GM18868 (cell line): ENCODE results near the gene FREY1.

ENCODE experiments used
- ATAC-seq: cut with Tn5 transposase; IDR thresholded peaks from one replicate; pipeline ENCODE4 v1.9.1; 2021; ENCODE audit warnings: mild to moderate bottlenecking, moderate library complexity; ENCODE audit not compliant: unreplicated experiment

FREY1 gene

DNA sequence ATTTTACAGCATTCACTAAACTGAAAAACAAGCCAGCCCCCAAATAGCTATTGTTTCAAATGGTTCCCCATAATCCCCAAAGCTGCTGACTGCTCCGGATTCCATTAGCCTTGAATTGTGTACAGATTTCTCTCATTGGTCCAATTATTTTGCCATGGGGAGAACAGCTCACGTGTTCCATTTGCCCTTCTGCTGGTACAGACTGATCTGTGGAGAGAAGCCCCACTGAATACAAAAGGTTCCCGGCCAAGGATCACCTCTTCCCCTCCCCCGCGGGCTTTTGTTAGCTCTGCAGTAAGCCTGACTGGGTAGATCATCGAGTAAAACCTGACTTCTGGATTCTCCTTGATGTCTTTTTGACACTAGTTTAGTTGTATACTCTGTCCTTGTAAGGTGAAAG, 30.7 kb downstream of the FREY1 start:
- ATAC-seq = no peak

DNA sequence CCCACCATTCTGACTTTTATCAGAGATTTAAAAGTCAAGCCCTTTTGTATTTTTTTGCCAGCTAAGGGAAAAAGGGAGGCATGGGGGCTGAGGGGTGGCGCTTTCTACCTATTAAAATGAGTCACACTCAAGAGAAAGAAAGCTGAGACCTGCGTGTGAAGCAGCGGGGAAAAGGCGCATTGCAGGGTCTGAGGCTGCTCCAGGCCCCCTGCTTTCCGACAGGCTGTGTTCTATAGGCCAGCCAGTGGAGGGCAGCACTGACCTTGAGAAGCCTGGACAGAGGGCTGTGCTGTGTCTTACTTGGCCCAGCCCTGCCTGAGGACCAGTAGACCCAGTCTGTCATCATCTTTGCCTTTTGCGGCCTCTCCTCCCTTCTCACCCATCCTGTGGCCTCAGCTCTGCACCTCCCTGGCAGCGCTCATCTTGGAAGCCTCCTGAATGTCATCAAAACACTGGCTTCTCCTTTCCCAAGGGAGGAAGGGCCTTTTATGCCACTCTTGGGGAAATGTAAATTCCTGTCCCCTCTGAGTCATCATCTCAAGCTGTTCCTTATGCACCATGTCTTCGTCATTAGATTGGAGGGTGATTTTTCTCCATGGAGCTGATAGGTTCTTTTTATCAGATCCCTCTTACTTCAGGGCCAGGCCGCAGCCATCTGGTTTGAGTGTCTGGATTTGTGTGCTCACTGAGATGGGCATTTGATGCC, 34.3 kb downstream of the FREY1 start:
- peak; percentile 42 for ATAC-seq

DNA sequence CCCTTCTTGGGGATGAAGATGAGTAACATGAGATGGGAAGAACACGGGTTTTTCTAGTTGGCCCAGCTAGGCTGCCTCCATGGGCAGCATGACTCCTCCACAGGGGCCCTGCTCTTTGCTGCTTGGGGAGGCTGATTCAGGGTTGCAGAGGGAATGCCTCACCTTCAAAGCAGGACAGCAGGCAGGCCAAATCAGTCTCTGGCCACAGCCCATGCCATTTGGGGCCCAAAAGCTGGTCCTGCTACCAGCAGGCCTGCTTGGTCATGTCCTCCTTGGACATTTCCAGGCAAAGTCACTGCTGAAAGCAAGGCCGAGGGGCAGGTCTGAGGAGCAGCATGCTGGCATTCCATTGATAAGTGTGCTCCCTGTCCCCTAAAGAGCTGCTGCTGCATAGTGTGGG, 35.4 kb downstream of the FREY1 start:
- no peak for ATAC-seq

DNA sequence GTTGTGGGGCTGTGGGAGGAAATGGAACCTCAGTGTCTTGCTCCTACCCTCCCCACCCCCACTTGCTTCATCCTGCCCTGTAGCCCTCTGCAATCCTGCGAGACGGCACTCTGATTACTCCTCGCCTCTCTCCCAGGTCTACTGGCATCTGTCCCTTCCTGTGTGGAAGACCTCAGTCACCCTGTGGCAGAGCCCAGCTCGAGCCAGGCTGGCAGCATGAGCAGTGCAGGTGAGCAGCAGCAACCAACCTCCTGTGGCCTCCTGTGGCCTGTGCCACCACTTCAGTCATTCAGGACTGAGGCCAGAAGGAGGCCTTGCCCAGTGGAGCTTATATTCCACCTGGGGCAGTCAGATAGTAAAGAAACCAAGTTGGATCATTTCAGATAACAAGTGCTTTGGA, 36.4 kb downstream of the FREY1 start:
- no peak for ATAC-seq

DNA sequence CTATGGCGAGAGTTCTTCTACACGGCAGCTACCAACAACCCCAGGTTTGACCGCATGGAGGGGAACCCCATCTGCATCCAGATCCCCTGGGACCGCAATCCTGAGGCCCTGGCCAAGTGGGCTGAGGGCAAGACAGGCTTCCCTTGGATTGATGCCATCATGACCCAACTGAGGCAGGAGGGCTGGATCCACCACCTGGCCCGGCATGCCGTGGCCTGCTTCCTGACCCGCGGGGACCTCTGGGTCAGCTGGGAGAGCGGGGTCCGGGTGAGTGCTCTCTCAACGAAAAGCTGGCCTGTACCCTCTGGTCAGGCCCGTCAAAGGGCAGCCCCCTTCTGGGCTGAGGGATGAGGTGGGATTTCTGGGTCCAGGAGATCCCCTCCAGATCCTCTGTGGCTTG, 37.5 kb downstream of the FREY1 start:
- no peak for ATAC-seq

DNA sequence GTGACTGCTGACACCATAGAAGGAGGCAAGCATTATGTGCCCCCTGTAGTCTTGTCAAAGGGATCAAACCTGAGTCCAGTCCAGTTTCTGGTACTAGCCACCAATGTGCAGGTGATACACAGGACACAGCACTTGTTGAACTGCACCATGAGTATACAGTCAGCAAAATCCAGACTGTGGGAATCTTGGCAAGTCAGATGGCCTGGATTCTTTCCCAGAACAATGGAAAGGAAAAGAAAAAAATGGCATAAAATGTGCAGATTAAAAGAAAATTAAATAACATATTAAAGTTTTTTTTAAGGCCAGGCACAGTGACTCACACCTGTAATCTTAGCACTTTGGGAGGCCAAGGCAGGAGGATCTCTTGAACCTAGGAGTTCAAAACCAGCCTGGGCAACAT, 43.0 kb downstream of the FREY1 start:
- ATAC-seq = no peak

DNA sequence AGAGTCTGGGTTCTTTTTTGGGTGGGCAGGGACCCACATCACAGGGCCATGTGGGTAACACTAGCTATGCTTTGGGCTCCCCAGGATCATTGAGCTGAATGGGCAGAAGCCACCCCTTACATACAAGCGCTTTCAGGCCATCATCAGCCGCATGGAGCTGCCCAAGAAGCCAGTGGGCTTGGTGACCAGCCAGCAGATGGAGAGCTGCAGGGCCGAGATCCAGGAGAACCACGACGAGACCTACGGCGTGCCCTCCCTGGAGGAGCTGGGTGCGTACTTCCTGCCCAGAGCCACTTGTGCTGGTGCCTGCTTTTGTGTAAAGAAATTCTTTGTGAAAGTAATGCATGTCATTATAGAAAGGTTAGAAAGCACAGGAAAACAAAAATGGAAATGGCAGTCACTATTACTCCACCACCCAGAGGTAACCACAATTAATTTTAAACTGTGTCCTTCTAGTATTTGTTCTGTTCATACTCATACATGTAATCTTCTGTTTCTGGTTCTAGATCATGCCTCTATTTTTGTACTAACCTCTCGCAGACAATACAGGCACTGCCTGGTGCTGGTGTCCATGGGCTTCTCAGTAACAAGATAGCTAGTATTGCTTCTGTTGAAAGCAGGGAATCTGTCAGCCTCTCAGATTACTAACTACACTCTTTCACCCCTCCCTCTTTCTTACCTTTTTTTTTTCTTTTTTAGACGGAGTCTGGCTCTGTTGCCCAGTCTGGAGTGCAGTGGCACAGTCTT, 46.1 kb downstream of the FREY1 start:
- no peak for ATAC-seq

DNA sequence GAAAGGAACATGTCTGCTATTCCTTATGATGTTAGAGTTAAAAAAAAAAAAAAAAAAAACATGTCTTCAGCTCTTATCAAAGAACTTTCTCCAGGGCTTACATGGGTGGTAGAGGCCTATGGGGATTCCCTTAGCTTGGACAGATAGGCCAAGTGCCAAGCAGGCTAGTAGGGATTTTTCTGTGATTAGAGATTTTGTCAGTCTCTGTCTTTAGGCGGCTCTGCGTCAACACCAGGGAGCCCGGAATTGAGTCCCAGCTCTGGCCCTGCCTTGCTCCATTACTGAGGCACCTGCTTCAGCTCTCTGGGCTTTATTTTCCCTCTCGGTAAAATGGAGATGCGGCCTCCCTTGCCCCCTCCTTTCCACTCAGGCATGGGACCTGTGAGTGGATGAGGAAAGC, 46.7 kb downstream of the FREY1 start:
- ATAC-seq = no peak

DNA sequence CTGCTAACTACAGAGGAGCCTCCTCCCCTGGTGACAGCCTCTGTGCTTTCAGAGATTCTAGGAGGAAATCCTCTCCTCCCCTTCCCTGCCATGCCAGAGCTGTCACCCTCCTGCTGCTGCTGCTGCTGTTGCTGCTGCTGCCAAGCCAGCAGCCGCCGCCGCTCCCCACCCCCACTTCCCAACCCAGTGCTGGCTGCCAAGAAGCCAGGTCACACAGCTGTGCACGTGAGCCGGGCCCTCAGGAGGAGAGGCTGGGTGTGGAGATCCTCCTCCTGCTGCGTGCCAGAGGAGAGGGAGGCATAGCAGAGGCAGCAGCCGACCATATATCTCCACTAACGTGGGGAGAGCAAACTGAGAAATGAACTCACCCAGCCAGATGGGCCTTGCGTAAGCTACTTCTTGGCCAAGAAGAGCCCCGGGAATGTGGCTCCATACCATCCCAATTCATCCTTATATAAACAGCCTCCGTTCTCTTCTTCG, 47.4 kb downstream of the FREY1 start:
- no peak for ATAC-seq

DNA sequence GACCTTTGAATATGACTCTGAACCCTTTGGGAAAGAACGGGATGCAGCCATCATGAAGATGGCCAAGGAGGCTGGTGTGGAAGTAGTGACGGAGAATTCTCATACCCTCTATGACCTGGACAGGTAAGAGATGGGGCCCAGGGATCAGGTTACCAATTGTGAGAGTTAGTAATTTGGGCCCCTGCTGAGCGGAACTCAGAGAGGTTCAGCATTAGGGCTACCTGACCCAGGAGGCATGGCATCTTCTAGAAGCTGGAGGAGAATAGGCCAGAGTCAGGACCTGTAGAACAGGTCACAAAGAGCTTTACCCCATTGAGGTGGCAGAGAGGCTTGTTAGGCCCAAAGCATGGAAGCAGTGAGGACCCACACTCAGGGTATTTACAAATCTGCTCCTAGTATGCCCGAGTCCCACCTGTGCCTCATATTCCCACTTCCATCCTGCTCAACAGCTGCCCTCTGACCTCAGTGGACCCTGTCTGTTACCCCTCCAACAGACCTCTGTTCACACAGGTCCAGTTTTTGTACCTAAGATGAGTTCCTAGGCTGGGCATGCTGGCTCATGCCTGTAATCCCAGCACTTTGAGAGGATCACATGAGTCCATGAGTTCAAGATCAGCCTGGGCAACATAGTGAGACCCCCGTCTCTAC, 48.2 kb downstream of the FREY1 start:
- ATAC-seq = no peak

DNA sequence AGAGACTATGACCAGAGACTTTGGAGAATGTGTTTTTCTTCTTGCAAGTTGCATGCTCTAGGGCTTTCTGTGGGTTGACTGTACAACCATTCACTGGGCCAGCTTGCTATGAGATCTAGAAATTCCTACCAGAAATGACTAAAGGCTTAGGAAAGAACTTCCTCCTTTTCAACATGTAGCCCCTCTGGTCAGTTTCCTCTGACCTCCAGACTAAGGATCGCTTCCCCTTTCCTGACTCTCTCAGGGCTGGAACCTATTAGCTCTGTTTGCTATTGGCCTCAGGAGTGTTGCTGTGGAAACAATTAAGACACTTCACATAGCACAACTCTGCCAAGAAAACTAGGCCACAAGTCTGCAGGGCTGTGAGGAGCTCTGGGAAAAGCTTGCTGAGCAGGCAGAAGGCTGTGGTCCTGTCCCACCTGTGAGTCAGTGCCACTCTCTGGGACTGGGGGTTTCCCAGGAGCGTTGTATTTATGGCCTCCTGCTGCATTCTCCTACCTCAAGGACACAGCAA, 49.1 kb downstream of the FREY1 start:
- ATAC-seq = no peak
